ENCODE data around the gene SYT7. TPM values are rescaled to one million over a fixed set of nuclear protein-coding genes. Genes with fewer than 3 reads are reported as not detected.

Gene SYT7
- total and polyA plus RNA-seq, 2 of the 8 experiments (the other 6 are each of a cell fraction or from before 2014, with no cell fraction given), result 9.6 to 10.5 TPM

GRCh38 chr11:61607920-61608599, 27.2 kb upstream of the SYT7 start:
- Histone ChIP-seq H3K79me2 (ENCODE audit: control insufficient read depth in 1 of 2, insufficient read depth in 2 of 2, low read length in 2 of 2) (no peaks in the 10 kb centered on the region), H3K36me3 (ENCODE audit: control insufficient read depth in 2 of 4, insufficient read depth in 4 of 4, low read length in 3 of 4) (no peaks in the 10 kb centered on the region), H2BK5ac (ENCODE audit: low read depth, low read length) (no peak overlapping the region), H3K14ac (ENCODE audit: insufficient read length) (no peak overlapping the region), H3K4ac (replicated peaks; ENCODE audit: insufficient read length, low read depth, low read length) (no peak overlapping the region), H2BK15ac (ENCODE audit: low read length) (no peak overlapping the region), H3K23ac (ENCODE audit: insufficient read length) (no peak overlapping the region), H4K5ac (ENCODE audit: insufficient read length, low read depth, low read length) (no peak overlapping the region), H2AFZ (ENCODE audit: low read length) (no peak overlapping the region), H3K4me2 (ENCODE audit: insufficient read depth in 1 of 2, low read depth in 2 of 2, low read length in 2 of 2) (no peak overlapping the region), H3K23me2 (ENCODE audit: low read depth, low read length) (peaks cover 1% of the 10 kb centered on the region; the same call in 1 of the 2 replicates), H3K9me3 (ENCODE audit: insufficient read depth in 2 of 2, low read depth in 1 of 2, low read length in 1 of 2) (0 out of 4 replicates have a peak, but pooled peaks cover 0 to 3% of the 10 kb centered on the region in 2 experiments), H2BK12ac (ENCODE audit: low read depth, low read length) (no peak overlapping the region), H2AK5ac (ENCODE audit: low read depth, low read length) (no peak overlapping the region), H3K56ac (replicated peaks; ENCODE audit: insufficient read length, low read depth, low read length) (no peak overlapping the region), H3K4me3 (ENCODE audit: extremely low read depth in 1 of 4, insufficient read depth in 2 of 4, low read depth in 3 of 4, low read length in 4 of 4) (no peak overlapping the region), H4K20me1 (replicated peaks in 1 of 2; ENCODE audit: control insufficient read depth in 1 of 2, insufficient read depth in 2 of 2, low read length in 2 of 2) (no peaks in the 10 kb centered on the region), H3K4me1 (replicated peaks in 1 of 4; ENCODE audit: control insufficient read depth in 3 of 4, insufficient read depth in 4 of 4, low read length in 3 of 4) (peaks cover 0 to 6% (median 3%) of the 10 kb centered on the region in 4 experiments; a peak in 4 of 7 replicates), H3K9ac (replicated peaks in 1 of 4; ENCODE audit: extremely low read depth in 1 of 4, low read depth in 3 of 4, low read length in 3 of 4) (no peak overlapping the region), H3K27ac (ENCODE audit: low read depth, low read length) (no peak overlapping the region), H3K79me1 (ENCODE audit: low read depth, low read length) (no peaks in the 10 kb centered on the region), H3K27me3 (replicated peaks in 1 of 4; ENCODE audit: control insufficient read depth in 3 of 4, extremely low read depth in 1 of 4, insufficient read depth in 3 of 4, low read length in 3 of 4) (no peaks in the 10 kb centered on the region), H2BK20ac (ENCODE audit: low read length) (no peak overlapping the region), H4K8ac (ENCODE audit: extremely low read depth, insufficient read depth, low read length) (peak overlapping the region; percentile 38; the same call in 1 of the 2 replicates), H4K91ac (replicated peaks; ENCODE audit: insufficient read length, low read length) (no peak overlapping the region), H3K18ac (ENCODE audit: extremely low read depth, low read length) (no peak overlapping the region), H2BK120ac (replicated peaks; ENCODE audit: low read depth, low read length) (no peak overlapping the region)
- ChIA-PET CTCF (ENCODE audit: partially characterized antibody) (interaction anchor here (0.6 to 7.4 kb wide), 10 partner anchors 9 to 325 kb away, joined by 3 to 43 read pairs (median 4); no protein-coding TSS in a partner anchor), POLR2A (ENCODE audit: partially characterized antibody) (interaction anchor here (0.7 to 2.1 kb wide), 2 partner anchors 20 to 22 kb away, joined by 4 to 5 read pairs; no protein-coding TSS in a partner anchor)
- TF ChIP-seq ATF2 (IDR thresholded peaks at IDR 0.05; ENCODE audit: low read length), result no peak
- no peak for TF ChIP-seq TAF7 (optimal IDR thresholded peaks at IDR 0.05; ENCODE audit: borderline replicate concordance, low read depth, low read length)
- TF ChIP-seq HDAC6 (IDR thresholded peaks at IDR 0.05; ENCODE audit: low read depth, low read length), result no peak
- TF ChIP-seq BCL11A (IDR thresholded peaks at IDR 0.05; ENCODE audit: low read depth in 2 of 2, low read length in 2 of 2), result no peak
- no peak for TF ChIP-seq EZH2 (IDR thresholded peaks at IDR 0.05; ENCODE audit: low read depth, low read length, severe bottlenecking)
- no peak for TF ChIP-seq SUZ12 (IDR thresholded peaks at IDR 0.05; ENCODE audit: low read length)
- no peak for TF ChIP-seq JUND (IDR thresholded peaks at IDR 0.05; ENCODE audit: low read length)
- DNase-seq (ENCODE audit: low read depth in 1 of 2, low spot score in 2 of 2), result no peak
- FAIRE-seq, result no peak
- 89% methylated on average over 14 of the region's 14 CpGs; no CpG with 5 or more reads in 1 of the 2 experiments for WGBS, 2 experiments (ENCODE audit: extremely low coverage in 1 of 2, insufficient coverage in 1 of 2, insufficient read length in 1 of 2, insufficient replicate concordance in 2 of 2, low coverage in 1 of 2, low lambda C conversion rate in 2 of 2, missing lambda C conversion rate in 1 of 2)

Measured in H1 (cell line).